CD4-positive, alpha-beta T cell treated with Interleukin-4 for 4 hours (primary cell): ENCODE data around the gene MAPKBP1.
"Not testable (repeated sequence)": the region's sequence is repeated elsewhere in the genome, so short reads cannot be mapped to it uniquely, and the experiment has no call there.

ENCODE experiments used
- DNase-seq: peaks from one replicate; pipeline ENCODE4 v3.0.0-alpha.2; 2020

The MAPKBP1 gene, protein sequence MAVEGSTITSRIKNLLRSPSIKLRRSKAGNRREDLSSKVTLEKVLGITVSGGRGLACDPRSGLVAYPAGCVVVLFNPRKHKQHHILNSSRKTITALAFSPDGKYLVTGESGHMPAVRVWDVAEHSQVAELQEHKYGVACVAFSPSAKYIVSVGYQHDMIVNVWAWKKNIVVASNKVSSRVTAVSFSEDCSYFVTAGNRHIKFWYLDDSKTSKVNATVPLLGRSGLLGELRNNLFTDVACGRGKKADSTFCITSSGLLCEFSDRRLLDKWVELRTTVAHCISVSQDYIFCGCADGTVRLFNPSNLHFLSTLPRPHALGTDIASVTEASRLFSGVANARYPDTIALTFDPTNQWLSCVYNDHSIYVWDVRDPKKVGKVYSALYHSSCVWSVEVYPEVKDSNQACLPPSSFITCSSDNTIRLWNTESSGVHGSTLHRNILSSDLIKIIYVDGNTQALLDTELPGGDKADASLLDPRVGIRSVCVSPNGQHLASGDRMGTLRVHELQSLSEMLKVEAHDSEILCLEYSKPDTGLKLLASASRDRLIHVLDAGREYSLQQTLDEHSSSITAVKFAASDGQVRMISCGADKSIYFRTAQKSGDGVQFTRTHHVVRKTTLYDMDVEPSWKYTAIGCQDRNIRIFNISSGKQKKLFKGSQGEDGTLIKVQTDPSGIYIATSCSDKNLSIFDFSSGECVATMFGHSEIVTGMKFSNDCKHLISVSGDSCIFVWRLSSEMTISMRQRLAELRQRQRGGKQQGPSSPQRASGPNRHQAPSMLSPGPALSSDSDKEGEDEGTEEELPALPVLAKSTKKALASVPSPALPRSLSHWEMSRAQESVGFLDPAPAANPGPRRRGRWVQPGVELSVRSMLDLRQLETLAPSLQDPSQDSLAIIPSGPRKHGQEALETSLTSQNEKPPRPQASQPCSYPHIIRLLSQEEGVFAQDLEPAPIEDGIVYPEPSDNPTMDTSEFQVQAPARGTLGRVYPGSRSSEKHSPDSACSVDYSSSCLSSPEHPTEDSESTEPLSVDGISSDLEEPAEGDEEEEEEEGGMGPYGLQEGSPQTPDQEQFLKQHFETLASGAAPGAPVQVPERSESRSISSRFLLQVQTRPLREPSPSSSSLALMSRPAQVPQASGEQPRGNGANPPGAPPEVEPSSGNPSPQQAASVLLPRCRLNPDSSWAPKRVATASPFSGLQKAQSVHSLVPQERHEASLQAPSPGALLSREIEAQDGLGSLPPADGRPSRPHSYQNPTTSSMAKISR (N-terminal part only)

DNA sequence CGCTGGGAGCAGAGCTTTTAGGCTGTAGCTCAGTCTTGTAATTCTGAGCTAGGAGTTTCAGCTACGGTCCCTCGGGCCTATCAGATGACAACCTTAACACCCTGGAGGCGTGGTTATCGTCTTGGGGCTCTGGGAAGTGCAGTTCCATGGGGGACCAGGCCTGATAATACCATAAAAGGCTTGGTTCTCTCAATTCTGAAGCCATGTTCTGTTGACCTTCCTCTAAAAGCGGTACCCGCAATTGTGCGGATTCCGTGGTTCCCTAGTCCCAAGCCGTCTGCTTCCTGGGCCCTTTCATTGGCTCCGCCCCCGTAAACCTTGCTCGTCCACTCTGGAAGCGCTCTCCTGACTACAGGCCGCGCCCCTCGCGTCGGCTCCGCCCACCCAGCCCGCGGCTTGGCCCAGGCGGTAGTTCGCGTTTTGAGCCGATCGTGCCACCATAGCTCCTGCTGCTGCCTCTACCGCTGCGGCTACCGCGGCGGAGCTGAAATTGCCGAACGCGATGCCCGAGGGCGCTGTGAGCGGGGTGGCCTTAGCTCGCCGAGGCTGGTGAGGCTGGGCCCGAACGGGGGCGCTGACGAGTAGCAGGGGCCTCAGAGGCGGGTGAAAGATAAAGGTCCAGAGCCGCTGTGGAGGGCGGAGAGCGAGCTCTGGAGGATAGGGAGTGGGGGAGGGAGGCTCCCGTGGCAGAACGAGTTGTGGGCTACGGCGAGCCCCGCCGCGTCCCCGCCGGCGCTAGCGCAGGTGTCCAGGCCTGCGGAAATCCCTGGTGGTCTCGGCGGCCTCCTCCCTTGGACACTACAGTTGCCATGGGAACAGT lies at the start of gene MAPKBP1:
TSS of gene MAPKBP1 (plus strand) at position 423 of the 820 bp plus-strand sequence. CDS start 792 bp downstream, outside the sequence.
- peak; percentile 97 for DNase-seq

DNA sequence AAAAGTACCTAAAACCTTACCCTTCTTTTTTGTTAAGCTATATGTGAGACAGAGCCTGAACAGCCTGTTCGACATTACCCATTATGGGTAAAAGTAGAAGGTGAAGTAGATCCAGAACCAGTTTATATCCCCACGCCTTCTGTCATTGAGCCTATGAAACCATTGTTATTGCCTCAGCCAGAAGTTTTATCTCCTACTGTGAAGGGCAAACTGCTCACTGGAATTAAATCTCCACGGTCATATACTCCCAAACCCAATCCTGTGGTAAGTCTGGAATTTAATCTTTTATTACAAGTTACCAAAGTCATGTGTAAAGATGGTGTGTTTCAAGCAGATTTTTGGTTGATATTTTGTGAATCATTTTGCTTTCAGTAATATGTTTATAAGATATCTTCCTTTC lies 47.1 kb upstream of the MAPKBP1 start:
- DNase-seq = no peak

DNA sequence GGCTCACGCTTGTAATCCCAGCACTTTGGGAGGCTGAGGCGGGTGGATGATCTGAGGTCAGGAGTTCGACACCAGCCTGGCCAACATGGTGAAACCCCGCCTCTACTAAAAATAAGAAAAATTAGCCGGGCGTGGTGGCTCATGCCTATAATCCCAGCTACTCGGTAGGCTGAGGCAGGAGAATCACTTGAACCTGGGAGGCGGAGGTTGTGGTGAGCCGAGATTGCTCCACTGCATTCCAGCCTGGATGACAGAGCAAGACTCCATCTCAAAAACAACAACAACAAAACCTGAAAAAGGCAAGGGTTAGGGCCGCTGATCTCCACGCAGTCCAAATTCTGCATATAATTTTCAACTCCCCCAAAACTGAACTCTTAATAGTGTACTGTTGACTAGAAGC lies 46.2 kb upstream of the MAPKBP1 start:
- DNase-seq = not testable (repeated sequence)

DNA sequence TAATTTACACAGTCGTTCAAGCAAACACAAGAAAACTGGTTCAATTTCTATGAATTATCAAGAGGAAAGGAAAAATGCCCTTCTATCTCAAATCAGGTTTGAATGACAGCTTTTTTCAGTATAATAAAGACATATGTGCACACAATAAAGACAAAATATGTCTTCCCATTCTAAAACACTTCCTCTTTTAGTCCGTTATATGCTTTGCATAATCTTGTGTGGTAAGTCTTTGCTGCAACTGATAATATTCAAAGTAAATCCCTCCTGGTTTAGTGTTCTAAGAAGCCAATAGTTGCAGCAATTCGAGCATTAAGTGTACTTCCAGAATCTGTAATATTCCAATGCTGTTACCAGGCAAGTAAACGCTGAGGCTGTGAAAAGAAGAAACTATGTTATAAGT lies 43.7 kb upstream of the MAPKBP1 start:
- DNase-seq = no peak

DNA sequence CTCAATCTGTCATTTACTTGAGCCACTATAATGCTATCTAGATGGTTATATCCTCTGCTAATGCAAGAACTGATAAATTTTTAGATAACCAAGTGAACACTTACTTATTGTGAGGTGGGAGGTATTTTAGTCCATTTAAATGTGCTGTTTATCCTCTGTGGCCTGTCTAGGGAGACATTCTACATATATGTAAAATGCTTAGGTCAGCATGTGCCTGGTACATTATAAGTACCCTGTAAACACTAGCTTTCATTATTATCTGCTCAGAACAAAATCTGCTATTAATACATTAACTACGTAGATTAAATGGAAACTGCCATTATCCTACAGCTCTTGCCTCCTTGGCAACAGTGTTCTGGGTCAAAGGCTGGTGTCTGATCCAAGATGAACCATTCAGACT lies 41.8 kb upstream of the MAPKBP1 start:
- no peak for DNase-seq

DNA sequence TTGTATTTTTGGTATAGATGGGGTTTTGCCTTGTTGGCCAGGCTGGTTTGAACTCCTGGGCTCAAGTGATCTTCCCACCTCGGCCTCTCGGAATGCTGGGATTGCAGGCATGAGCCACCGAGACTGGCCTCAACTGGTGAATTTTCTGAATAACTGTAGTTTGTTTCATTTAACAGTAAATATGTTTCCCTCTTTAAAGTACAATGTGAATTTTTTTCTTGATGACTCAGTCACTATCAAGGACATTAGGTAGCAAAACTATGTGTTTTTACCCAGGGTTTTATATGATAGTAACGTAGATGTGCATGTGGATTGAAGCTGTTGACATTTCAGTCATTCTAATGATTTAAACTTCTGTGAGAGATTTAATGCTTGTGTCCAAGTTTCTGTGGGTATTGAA lies 40.2 kb upstream of the MAPKBP1 start:
- DNase-seq = no peak

DNA sequence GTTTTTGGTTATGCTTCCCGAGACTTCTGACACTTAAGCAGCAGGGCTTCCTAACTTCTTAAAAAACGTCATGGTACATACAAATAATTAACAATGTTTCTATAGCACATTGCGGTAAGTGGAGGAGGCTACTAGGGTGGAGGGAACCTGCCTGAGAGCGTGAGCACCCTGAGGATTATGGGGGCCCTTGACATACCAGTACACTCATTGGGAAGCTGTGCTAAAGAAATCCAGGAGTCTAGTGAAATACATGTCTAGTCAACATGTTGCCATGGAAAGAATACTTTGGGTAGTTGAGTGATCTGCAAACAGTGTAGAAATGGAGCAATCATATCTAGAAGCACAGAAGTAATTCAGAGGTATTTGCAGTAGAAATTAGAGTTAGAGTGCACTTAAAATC lies 39.2 kb upstream of the MAPKBP1 start:
- no peak for DNase-seq

DNA sequence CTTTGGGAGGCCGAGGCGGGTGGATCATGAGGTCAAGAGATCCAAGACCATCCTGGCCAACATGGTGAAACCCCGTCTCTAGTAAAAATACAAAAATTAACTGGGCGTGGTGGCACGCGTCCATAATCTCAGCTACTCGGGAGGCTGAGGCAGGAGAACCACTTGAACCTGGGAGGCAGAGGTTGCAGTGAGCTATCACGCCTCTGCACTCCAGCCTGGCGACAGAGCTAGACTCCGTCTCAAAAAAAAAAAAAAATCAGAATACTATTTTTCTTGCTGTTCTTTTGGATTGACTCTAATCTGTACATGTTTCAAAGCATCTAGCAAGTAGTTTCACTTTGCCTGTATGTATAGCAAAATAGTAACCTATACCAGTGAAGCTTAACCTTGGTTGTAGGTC lies 38.8 kb upstream of the MAPKBP1 start:
- DNase-seq = not testable (repeated sequence)

DNA sequence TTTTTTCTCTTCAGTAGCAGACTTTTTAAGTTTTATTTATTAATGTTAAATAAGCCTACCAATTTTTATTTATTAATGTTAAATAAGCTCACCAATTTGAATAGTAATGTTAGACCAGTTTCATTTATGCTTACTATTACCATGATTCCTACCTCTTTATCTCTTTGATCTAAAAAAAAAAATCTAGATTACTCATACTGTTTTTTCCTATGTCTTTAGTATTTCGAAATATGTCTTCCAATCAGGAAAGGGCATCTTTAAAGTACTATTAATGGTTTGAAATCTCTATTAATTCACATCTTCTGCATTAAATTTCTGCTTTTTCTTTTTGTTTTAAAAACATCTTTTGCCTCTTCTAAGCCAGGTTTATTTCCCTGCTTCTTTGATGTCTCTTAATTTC lies 27.5 kb upstream of the MAPKBP1 start:
- DNase-seq = no peak

DNA sequence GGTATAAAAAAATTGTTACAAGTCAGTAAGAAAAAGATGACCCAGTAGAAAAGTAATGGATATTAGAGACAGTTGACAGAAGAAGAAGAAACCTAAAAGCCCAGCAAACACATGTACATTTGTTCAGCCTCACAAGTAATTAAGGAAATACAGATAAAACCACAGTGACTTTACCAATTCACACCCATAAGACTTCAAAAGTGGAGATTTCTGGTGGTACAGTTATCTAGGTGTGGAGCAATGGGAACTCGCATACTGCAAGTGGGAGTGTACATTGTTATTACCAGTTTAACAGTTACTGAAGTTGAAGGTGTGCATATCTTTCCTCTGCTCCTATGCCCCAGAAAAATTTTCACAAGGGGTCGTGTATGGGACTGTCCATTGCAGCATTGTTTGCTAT lies 18.1 kb upstream of the MAPKBP1 start:
- no peak for DNase-seq

DNA sequence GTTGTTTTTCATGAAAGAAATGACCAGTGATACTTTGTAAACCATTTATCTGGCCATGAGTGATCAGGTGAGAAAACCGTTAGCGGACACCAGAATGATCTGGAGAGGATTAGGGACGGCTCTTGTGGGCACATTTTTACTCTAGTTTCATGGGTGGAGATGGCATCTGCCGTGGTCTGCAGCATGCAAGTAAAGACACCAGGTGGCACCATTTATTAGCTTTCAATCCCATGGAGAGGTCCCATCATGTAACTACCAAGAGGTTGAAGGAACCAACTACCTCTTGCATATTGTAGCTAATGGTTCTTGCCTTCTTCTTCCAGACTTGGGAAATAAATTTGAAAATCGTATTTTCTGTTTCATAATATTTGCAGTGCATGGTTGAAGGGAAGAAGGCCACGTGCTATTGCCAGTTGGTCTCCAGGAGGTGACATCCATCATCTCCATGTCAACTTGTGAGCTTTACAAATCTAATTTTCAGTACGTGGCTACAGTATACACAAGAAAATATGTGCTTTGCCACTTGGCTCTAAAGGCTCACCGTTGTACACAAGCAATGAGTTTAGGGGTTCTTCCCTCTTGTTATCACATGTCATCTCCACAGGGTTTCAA lies 1.5 kb upstream of the MAPKBP1 start:
- peak; percentile 78 for DNase-seq

DNA sequence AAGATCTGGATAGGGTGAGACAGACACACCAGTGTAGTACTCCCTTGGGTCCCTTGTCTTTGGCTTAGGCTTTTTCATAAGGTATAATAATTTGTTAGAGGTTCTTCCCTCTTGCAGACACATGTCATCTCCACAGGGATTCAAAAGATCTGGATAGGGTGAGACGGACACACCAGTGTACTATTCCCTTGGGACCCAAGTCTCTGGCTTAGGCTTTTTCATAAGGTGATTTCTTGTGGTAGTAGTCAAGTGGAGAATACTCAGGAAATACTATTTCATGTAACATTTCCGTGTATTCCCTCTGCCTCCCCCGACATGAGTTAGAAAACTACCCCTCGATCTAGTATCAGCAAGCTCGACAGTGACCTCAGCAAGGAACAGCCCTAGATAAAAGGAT lies 954 bp upstream of the MAPKBP1 start:
- no peak for DNase-seq

DNA sequence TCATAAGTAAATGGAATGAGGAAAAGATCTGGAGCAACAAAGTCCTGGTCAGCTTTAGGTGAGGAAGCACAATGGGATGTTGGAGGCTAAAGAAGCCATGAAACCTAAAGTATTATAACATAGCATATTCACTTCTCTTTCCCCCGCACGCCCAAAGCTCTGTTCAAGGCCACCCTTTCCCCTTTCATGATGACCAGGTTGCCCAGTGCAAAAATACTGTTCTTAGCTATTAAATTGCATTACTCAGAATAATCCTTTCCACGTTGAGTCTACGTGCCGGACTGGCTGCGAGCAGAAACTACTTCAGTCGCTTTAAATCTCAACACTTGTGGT lies 589 bp upstream of the MAPKBP1 start:
- no peak for DNase-seq

DNA sequence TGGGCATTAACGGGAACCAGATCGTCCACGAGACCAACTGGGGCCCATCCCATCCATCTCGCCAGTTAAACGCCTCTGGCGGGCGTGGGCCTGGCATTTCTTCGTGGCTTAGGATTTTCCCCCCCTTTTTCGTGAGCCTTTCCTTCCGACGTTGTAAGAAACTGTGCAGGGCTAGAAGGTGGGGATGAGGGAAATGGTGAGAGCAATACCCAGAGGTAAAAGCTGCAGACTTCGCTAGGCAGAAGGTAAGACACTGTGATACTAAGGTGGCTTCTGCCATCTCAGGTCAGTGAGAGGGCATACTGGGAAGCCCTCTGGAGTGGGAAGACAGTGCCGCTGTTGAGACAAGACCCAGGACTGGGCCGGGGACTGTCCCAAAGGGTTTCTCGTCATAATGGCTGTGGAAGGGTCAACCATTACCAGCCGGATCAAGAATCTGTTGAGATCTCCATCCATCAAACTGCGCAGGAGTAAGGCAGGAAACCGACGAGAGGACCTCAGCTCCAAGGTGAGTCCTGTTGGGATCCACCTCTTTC lies 666 bp downstream of the MAPKBP1 start:
- DNase-seq = no peak

DNA sequence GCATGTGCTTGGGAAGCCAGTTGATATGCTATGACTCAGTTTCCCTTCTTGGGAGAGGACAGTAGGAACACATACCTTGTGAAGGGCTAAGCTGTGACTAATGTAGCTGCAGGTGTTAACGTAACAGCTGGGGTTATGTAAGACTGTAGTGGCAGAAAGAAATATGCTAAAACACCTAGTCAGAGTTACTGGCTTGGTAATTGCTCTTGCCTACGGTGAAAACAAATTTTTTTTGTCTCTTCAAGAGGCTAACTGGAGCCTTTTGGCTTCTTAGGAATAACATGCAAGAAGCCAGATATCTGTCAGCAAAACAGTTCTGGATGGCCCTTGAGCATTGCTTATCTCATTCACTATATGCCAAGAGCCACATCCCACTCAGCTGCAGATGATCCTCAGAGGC lies 1.4 kb downstream of the MAPKBP1 start:
- DNase-seq = no peak

DNA sequence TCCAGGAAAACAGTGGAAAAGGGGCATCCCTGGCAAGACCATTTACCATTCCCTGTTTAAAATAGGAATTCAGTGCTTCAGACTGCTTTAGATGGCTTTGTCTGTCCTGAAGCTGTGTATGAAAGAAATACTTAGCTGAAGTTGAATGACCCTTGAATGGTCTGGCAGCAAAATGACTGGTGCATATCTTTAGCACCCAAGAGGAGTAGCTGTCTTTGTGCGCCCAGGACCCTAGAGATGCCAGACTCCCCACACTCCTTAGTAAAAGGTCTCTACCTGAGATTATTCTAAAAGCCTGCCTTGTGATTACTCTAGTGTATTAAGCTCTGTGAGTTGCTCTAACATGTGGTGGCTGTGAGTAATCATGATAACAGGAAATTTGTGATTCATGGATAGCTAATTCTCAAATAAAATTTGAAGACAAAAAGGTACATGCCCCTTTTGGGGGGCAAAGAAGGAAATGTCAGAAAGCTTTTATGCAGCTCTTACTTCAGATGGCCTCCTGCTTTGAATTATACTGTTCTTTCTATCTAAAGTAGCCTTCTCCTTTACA lies 3.2 kb downstream of the MAPKBP1 start:
- no peak for DNase-seq

DNA sequence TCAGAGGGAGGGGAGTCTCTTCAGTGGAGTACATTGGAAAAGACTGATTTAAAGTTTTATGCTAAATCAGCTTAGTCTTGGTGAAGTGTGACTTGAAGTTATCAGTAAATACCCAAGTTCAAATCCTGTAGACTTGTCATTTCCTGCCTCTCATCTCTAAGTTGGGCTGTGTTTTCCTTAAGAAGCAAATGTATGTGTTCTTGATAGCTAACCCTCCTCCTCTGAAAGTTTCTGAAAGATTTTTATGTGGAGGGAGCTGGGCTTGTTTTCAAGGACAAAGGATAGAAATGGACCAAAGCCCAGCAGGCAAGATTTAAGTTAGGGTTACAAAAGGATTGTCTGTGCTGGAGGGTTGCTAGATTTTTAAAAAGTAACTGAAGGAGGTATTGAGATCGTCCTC lies 4.2 kb downstream of the MAPKBP1 start:
- no peak for DNase-seq

DNA sequence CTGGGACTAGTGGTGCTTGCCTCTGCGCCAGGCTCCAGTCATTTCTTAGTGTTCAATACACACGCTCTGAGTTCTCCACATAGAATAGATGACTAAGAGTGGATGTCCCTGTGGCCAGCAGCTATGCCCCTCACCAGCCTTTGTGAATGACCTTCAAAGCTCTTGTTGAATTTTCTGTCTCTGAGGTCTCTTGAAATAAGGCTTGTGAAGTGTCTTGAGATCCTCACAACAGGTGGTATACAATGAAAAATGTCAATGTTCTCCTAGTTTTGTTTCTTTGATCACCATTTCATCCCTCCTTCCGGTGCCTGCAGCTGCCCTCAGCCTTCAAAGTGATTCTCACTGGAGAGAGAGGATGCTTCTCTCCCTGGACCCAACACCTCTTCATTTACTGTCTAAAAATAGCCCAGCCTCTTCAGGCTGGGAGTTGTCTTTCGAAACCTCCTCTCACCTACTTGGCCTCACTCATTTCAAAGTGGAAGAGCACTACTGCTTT lies 5.4 kb downstream of the MAPKBP1 start:
- no peak for DNase-seq

DNA sequence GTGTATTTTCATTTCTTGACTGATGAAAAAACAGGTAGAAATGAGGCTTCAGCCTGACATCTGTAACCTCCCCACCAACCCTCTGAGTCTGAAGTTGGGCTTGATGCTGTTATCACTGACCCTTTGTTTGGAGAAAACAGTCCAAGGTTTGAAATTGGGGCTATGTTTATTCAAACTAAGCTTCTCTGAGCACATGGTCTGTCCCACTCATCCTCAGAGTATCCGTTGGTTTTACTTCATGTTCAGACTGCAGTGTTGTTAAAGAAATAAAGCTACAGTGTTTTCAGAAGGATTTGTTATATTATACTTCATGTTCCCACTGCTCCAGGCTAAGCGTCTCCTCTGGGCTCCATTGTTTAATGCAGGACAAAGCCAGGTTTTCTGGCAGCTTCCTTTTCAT lies 6.0 kb downstream of the MAPKBP1 start:
- no peak for DNase-seq

DNA sequence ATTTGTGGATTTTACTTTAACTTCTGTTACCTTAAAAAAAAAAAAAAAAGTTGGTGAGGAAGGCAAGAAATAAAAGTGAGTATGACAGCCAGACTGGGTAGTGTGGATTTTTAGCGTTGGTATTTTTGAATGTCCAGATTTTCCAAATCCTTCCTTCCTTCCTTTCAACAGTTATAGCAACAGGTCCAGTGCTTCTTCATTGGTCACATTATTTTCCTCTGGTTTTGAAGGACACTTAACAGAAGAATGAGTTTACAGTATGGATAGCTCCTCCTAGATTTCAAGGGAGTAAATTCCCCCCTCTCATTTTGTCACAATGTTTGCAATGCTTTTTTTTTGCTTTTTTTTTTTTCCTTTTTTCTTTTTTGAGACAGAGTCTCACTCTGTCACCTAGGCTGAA lies 6.4 kb downstream of the MAPKBP1 start:
- no peak for DNase-seq
